Astrocyte of the hippocampus (primary cell): ENCODE results near the gene EXOC4.
A peak's percentile ranks its signal among the peaks of the same experiment; 100 is the strongest.
"Not testable (repeated sequence)": the region's sequence is repeated elsewhere in the genome, so short reads cannot be mapped to it uniquely, and the experiment has no call there.

Experiments used
- DNase-seq: peaks from one replicate; pipeline ENCODE4 v3.0.0; 2011; ENCODE audit warnings: low read depth, low spot score

The EXOC4 gene

GRCh38 chr7:133252858-133253518, at the start of gene EXOC4:
TSS of gene EXOC4 (plus strand) at chr7:133253078.
- peak; percentile 98 for DNase-seq

- no peak for DNase-seq
Observed at GRCh38 chr7:133203490-133203889, 49.4 kb upstream of the EXOC4 start.

GRCh38 chr7:133207687-133208086, 45.2 kb upstream of the EXOC4 start:
- no peak for DNase-seq

- DNase-seq = not testable (repeated sequence)
Observed at GRCh38 chr7:133210817-133211216, 42.1 kb upstream of the EXOC4 start.

DNA sequence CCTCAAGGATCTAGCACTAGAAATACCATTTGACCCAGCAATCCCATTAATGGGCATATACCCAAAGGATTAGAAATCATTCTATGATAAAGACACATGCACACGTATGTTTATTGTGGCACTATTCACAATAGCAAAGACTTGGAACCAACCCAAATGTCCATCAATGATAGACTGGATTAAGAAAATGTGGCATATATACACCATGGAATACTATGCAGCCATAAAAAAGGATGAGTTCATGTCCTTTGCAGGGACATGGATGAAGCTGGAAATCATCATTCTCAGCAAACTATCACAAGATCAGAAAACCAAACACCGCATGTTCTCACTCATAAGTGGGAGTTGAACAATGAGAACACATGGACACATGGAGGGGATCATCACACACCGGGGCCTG, 39.1 kb upstream of the EXOC4 start:
- not testable (repeated sequence) for DNase-seq

- no peak for DNase-seq
Observed at GRCh38 chr7:133217773-133218172, 35.1 kb upstream of the EXOC4 start.

- DNase-seq = peak; percentile 64
Observed at GRCh38 chr7:133230591-133231194, 22.2 kb upstream of the EXOC4 start.

DNA sequence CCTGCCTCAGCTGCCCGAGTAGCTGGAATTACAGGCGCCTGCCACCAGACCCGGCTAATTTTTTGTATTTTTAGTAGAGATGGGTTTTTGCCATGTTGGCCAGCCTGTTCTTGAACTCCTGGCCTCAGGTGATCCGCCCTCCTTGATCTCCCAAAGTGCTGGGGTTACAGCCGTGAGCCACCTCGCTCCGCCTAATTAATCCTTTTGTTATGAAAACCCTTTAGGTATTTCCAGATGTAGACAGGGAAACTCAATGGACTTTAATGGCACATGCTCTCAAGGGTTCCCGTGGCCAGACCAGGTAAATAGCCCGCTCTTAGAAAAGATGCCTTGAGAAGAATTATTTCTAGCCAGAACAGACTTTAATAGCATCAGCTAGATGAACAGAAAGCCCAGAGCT, 19.7 kb upstream of the EXOC4 start:
- DNase-seq = no peak

- peak; percentile 8 for DNase-seq
Observed at GRCh38 chr7:133234961-133235875, 17.7 kb upstream of the EXOC4 start.

GRCh38 chr7:133237545-133237944, 15.3 kb upstream of the EXOC4 start:
- DNase-seq = no peak

GRCh38 chr7:133240302-133240701, 12.6 kb upstream of the EXOC4 start:
- DNase-seq = no peak

DNA sequence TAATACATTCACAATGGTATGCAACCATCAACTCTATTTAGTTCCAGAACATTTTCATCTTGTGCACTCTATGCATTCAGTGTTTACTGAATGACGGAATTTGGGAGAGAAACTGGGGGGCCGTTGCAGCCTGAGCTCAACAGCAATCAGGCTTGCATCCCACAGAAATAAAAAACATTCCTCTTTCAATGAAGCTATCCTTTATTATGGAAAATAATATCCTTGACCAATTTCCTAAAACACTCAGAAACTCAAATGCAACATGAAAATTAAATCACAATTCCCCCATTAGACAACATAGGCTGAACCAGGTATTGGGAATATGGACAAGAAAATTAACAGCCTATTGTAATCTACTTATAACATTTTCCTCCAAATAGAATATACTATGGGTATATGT, 6.3 kb upstream of the EXOC4 start:
- no peak for DNase-seq

GRCh38 chr7:133248901-133249300, 4.0 kb upstream of the EXOC4 start:
- DNase-seq = no peak

GRCh38 chr7:133252506-133252857, 396 bp upstream of the EXOC4 start:
- DNase-seq = no peak

- DNase-seq = peak; percentile 39
Observed at GRCh38 chr7:133253519-133253875, 619 bp downstream of the EXOC4 start.

DNA sequence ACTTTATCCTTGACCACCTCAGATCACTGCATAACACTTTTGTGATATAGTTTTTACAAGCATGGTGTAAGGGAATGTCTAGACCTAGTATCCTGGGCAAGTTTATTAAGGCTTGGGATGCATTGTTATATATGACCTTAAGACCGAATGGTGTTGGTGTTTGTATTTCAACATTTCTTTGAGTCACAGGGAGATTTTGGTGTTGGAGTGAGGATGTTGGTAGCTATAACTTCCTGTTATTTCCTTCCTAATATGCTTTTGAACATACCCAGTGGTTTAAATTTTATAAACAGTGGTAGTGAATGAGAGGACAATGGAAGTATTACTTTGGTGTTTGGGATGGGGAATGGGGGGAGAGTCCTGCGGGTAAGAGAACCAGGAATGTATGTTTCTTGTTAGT, 2.6 kb downstream of the EXOC4 start:
- DNase-seq = no peak

GRCh38 chr7:133258174-133258573, 5.3 kb downstream of the EXOC4 start:
- DNase-seq = no peak

- no peak for DNase-seq
Observed at GRCh38 chr7:133265821-133266220, 12.9 kb downstream of the EXOC4 start.

DNA sequence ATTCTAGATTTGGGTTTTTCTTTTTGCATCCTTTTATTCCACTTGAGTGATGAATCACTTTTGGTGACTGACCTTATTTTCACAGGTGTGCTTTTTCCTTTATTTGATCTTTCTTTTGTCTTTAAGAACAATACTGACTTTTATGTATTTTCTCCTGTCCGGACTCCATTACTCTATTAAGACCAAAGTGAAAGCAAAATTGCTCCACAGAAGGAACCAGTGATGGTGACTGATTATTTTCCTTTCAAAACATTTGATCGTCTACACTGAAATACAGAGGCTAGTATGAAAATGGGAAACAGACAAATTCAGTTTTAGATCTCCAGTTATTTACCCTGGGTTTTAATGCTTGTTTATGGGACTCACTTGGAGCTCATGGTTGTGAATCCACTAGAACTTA, 15.5 kb downstream of the EXOC4 start:
- no peak for DNase-seq

DNA sequence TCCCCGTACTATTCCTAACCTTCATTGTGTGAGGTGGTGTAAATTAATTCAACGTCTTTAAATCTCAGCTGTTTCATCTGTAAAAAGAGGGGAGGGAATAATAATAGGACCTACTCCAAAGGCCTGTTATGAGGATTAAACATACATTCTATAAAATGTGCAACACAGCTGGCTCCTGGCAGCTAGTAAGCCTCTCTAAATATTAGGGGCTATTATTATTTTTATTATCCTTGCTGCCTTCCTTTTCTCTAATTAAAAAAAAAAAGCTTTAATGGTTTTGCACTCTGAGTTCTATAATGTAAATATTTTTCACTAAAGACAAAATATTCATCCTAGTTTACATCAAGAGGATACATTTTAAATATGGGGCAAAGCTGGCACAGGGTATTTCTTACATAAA, 19.5 kb downstream of the EXOC4 start:
- DNase-seq = no peak

- DNase-seq = no peak
Observed at GRCh38 chr7:133273227-133273626, 20.3 kb downstream of the EXOC4 start.

DNA sequence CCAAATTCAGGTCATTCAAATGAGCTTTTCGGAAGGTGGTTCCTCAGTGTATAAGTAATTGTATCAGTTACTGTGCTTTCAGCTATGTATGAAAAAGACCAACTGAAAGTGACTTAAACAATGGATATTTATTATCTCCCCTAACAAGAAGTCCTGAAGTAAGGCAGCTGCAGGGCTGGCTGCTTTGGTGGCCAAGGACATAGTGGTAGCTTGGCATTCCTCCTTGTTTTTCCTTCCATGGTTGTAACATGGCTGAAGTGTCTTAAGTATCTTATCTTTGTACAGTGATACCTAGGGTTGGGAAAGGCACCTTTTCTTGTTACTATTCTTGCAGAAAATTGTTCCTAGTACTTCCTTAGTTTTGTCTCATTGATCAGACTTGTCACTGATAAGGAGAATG, 21.4 kb downstream of the EXOC4 start:
- DNase-seq = no peak

DNA sequence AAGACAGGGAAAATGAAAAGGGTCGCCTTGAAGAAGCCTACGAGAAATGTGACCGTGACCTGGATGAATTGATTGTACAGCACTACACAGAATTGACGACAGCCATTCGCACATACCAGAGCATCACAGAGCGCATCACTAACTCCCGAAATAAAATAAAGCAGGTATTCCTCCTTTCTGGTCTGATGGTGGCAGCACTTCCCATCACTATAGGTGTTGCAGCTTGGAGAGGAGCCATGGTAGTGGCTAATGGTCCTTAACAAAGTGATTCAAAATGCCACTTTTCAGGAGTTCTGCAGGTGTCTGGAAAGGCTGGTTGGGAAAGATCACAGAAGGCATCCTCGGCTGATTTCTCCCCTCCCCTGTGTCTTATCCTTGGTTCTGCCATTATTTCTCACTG, 22.1 kb downstream of the EXOC4 start:
- DNase-seq = no peak
